GM12874 (cell line): Measurements from ENCODE around the gene REXO4.

ENCODE experiments used
- TF ChIP-seq, protein P1 (sequence below): IDR thresholded peaks from 2 replicates; pipeline ENCODE4 v1.5.1; 2011; ENCODE audit warnings: low read depth, mild to moderate bottlenecking, control low read depth, low read length, moderate library complexity; ENCODE audit not compliant: insufficient read depth

Gene REXO4

DNA sequence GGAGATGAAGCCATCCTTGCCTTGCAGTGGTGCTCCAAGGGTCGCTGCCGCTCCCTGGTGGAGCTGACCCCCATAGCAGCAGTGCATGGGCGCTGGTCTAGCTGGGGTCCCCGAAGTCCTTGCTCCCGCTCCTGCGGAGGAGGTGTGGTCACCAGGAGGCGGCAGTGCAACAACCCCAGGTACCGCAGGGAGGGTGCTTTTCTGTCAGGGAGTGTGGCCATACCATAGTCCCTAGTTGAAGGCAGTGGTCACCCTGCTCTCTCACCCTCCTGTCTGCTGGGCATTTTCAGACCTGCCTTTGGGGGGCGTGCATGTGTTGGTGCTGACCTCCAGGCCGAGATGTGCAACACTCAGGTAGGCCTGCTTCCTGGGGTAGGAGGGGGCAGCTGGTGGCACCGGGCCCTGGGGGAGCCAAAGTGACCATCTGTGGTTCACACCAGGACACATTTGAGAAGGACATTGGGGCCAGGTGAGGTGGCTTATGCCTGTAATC, 15.6 kb upstream of the REXO4 start:
- TF ChIP-seq, protein P1, sequence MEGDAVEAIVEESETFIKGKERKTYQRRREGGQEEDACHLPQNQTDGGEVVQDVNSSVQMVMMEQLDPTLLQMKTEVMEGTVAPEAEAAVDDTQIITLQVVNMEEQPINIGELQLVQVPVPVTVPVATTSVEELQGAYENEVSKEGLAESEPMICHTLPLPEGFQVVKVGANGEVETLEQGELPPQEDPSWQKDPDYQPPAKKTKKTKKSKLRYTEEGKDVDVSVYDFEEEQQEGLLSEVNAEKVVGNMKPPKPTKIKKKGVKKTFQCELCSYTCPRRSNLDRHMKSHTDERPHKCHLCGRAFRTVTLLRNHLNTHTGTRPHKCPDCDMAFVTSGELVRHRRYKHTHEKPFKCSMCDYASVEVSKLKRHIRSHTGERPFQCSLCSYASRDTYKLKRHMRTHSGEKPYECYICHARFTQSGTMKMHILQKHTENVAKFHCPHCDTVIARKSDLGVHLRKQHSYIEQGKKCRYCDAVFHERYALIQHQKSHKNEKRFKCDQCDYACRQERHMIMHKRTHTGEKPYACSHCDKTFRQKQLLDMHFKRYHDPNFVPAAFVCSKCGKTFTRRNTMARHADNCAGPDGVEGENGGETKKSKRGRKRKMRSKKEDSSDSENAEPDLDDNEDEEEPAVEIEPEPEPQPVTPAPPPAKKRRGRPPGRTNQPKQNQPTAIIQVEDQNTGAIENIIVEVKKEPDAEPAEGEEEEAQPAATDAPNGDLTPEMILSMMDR = no peak

DNA sequence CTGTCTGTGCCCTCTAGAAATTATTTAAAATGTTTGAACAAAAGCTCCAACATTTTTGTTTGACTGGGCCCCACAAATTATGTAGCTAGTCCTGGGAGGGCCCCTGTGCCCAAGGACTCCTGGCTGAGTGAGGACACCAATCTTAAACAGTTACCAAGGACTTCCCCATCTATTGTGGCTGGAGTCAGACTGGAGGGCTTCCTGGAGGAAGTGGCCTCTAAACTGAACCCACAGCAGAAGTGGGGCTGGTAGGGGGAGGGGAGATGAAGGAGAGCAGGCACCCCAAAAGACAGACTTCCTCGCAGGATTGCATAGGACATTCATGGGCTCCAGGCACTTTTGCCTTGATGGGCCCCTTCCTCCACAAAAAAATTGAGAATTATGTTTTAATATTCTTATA, 12.4 kb upstream of the REXO4 start:
- TF ChIP-seq, protein P1 = no peak

DNA sequence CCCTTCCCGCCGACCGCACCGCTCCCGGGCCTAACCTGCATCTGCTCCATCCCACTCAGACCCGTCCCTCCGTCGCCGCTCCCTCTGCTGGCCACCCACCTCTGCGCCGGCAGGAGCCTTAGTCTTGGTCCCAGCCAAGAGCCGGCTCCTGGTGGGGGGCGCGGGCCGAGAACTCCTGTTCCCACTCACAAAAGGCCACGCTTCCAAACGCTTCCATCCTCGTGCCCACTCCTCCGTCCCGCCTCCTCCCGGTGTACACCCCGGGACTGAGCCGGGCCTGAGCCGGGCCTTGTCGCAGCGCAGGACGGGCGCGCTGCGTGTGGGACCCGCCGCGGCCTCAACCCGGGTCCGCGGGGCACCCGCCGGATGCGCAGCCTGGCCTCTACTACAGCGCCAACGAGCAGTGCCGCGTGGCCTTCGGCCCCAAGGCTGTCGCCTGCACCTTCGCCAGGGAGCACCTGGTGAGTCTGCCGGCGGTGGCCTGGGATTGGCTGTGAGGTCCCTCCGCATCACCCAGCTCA, 11.9 kb upstream of the REXO4 start:
- TF ChIP-seq, protein P1 = no peak

DNA sequence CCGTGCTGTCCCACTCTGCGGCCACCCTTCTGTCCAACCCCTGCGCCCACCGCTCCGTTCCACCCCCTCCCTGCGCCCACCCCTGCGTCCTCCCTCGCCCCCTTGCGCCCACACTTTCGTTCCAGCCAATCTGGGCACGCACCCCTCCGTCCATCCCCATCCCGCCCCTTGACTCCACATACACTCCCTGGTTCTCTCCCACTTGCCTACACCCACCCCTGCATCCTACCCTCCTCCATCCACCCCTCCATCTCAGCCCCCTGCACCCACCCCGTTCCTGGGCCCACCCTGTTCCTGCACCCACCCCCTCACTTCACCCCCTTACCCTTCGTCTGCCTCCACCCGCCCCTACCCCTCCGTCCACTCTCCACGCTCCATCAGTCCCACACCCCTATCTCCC, 11.4 kb upstream of the REXO4 start:
- TF ChIP-seq, protein P1 = no peak

DNA sequence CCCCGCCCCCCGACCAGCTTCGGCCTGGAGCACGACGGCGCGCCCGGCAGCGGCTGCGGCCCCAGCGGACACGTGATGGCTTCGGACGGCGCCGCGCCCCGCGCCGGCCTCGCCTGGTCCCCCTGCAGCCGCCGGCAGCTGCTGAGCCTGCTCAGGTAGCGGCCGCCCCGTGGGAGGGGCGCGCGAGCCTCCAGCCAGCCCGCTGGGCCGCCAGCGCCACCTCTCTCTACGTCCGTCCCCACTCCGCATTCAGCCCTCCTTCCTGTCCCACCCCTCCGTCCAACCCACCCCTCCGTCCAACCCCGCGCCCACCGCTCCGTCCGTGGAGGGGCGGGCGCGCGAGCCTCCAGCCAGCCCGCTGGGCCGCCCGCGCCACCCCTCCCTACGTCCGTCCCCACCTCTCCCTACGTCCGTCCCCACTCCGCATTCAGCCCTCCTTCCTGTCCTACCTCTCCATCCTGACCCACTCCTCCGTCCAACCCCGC, 10.8 kb upstream of the REXO4 start:
- TF ChIP-seq, protein P1 = no peak

DNA sequence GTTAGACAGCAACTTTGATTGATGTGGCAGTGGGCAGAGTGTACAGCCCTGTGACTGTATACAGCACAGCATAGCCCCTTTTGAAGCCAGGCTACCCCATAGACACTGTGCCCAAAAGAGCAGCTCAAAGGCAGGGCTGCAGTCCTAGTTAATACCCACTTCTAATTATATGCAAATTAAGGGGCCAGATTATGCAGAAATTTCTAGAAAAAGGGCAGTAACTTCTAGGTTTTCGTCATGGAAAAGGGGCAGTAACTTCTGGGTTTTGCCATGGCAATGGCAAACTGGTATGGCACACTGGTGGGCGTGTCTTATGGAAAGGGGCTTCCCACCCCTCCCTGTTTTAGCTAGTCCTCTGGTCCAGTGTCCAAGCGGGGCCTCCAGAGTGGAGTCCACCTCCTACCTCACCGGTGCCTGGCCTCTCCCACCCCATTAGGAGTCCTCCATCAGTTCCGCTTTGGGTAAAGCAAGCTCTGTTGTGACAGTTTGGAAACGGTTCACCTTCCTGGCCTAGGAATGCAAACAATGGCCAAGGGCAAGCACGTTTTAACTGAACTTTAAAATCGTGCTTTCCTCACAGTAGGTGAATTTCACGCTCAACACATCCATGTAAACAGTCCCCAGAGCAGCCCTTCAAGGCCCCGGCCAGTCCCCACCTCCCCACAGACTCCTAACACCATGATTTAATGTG, 10.0 kb upstream of the REXO4 start:
- TF ChIP-seq, protein P1 = no peak

DNA sequence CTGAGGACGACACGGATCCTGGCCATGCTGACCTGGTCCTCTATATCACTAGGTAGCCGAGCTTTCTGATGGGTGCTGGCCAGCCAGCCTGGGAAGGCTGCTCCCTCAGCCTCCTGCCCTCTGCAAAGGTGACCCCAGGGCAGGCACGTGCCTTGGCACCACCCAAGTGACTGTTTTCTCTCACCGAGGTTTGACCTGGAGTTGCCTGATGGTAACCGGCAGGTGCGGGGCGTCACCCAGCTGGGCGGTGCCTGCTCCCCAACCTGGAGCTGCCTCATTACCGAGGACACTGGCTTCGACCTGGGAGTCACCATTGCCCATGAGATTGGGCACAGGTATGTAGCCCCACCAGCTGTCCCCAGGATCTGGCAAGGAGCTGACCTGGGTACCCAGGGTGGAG, 8.2 kb upstream of the REXO4 start:
- TF ChIP-seq, protein P1 = no peak
